GM18505 (cell line): ENCODE results near the gene YWHAG.
"Not testable (repeated sequence)": the region's sequence is repeated elsewhere in the genome, so short reads cannot be mapped to it uniquely, and the experiment has no call there.

Experiments
- ATAC-seq: cut with Tn5 transposase; IDR thresholded peaks from one replicate; pipeline ENCODE4 v1.9.1; 2021; ENCODE audit not compliant: unreplicated experiment
- POLR2A ChIP-seq: IDR thresholded peaks from 4 replicates; pipeline ENCODE4 v1.6.1; 2011; ENCODE audit warnings: borderline replicate concordance; ENCODE audit not compliant: insufficient read depth, insufficient read length; ENCODE audit errors: extremely low read depth

The YWHAG gene

DNA sequence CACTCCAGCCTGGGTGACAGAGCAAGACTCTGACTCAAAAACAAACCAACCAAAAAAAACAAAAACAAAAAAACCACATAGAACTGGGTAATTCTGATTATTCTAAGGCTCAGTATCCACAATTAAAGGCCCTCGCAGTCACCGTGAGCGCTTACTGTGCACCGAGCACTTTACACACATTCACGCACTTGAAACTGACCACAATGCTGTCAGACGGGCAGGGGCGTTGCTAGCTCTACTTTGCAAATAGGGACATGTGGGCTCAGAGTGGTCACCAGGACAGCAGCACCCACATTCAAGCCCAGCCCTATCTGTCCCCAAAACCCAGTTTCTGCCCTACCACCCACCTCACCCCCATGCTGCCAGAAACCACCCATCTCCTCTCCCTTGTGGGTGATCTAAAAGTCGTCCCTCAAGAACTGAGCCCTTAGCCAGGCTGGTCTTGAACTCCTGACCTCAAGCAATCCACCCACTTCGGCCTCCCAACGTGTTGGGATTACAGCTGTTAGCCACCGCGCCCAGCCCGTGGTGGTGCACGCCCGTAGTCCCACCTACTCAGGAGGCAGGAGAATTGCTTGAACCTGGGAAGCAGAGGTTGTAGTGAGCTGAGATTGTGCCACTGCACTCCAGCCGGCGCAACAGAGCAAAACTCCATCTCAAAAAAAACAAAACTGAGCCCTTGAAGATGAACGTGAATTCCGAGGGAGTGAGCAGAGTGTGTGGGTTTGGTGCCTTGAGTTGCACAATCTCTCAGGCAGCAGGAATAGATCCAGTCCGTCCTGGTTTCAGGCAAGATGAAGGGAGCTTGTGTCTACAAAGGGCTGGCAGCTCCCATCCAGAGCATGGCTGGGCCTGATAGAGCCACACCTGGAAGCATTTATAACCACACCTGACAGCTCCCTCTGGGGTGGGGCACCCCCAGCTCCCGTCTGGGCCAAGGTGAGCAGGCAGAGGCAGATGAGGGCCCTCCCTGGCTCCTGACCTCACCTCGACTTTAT, 61.7 kb downstream of the YWHAG start:
- TF ChIP-seq POLR2A, result no peak
- ATAC-seq, result no peak

DNA sequence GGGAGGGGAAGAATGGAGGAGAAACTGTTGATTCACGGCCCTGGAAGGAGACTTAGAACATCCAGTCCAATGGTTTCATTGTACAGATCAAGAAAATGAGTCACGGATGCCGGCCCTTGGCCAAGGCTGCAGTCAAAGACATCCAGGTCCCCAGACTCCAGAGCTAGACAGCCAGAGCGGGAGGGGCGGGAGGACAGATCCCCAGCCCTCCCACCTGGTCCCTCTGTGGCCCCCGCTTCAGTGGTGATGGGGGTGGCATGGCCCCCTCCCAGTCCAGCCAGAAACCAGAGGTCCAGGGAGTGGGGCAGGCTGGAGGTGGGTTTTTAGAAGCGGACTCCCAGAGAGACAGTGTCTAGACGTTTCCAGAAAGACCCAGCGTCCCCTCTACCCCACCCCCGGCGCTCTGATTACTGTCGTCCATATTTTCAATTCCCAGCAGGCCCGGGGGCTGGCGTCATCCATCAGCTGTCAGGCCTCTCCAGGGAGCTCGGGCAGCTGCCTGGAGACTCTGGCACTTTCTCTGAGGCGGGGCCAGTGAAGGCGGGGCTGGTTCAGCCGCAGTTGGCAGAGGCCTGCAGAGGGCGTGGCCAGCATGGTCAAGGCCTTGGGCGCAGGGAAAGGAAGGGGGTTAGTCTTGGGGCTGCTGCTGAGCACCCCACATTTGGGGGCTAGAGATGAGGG, 64.3 kb downstream of the YWHAG start:
- no peak for ATAC-seq
- no peak for TF ChIP-seq POLR2A

DNA sequence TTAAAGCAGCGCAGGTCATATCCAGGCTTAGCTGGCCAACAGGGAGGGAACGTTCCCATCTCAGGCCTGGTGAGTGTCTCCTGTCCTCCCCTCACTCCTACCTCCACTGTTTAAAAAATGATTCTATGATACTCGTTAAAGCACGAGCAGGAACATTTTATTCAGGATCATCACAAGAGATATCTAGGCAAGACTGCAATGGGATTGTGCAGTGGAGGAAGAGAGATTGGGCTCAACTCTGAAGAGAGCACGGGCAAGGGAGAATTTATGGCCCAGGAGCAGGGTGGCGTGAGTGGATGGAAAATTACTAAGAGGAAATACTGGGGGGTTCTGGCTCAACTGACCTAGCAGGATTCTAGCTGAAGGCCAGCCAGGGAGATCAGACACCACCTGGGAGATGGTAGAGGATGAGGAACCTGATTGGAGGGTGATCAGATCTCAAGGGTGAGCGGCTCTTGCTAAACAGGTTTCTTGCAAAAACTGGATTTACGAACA, 65.3 kb downstream of the YWHAG start:
- no peak for ATAC-seq
- TF ChIP-seq POLR2A, result no peak

DNA sequence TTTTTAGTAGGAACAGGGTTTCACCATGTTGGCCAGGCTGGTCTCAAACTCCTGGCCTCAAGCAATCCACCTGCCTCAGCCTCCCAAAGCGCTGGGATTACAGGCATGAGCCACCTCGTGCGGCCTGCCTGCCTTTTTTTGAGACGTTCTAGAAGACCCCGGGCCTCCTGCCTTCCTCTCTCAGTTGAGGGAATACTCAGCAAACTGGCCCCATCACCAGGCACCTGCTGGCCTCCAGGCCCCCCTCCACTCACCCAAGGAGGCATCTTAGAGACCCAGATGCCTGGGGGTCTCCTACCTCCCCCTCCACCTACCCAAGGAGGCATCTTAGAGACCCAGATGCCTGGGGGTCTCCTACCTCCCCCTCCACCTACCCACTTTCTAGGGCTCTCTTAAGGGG, 65.9 kb downstream of the YWHAG start:
- ATAC-seq, result not testable (repeated sequence)

DNA sequence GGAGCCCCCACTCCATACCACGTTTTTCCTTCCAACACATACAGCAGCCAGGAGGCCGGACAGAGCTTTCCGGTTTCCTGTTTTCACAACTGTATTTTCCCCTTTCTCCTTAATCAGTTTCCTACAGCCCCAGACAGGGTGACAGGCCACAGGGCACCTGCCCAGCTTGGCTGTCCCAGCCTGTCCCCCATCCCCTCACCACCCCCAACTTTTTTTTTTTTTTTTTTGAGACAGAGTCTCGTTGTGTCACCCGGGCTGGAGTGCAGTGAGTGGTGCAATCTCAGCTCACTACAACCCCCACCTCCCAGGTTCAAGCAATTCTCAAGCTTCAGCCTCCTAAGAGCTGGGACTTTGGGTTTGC, 66.6 kb downstream of the YWHAG start:
- no peak for TF ChIP-seq POLR2A
- ATAC-seq, result peak; percentile 2

DNA sequence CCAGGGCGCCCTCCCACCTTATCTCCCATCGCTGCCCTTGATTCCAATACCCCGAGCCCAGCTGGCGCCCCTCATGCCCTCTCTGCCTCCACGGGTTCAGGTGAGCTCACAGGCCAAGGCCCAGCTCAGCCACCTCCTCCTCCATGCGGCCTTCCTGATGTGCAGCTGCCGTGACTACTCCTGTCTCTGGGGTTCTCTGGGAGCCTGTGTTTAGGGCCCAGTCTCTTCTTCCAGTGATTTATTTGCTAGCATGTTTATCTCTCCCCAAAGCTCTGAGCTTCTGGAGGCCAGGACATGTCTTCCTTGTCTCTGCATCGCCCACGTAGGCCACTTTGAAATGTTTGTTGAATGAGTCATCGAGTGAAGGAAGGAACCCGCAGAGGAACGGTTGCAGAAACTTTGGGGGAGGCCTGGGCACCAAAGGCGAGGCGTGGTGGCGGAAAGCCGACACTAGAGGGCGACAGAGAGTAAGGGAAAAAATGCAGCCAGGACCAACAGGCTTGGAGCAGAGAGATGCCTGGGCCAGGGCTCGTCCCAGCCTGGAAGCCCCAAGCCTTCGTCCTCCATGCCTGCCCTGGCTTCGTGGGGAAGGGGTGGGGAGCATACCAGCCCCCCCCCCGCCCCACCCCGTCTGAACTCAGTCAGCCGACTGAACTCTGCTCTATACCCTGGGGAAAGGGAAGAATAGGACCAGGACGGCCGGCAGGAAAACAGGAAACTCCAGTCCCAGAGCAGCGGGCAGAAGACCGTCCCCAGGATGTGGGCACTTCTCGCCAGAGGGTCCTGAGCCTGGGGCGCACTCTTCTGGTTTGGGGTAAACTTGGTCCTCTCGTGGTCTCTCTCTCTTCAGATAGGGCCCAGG, 67.2 kb downstream of the YWHAG start:
- peak; percentile 13 for TF ChIP-seq POLR2A
- ATAC-seq, result peak; percentile 81

DNA sequence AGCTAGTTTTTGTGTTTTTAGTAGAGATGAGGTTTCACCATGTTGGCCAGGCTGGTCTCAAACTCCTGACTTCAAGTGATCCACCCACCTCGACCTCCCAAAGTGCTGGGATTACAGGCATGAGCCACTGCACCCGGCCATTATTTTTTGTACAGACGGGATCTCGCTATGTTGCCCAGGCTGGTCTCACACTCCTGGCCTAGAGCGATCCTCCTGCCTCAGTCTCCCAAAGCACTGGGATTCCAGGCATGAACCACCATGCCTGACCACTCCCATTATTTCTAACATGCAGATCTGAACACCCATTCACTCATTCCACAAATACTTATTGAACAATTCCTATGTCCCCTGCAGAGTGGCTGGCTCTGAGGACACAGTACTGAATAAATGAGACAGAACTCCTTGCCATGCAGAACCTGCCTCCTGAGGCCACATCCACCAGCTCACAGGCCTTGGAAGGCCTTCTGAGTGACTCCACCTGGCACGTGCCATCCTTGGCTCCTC, 67.9 kb downstream of the YWHAG start:
- not testable (repeated sequence) for ATAC-seq

DNA sequence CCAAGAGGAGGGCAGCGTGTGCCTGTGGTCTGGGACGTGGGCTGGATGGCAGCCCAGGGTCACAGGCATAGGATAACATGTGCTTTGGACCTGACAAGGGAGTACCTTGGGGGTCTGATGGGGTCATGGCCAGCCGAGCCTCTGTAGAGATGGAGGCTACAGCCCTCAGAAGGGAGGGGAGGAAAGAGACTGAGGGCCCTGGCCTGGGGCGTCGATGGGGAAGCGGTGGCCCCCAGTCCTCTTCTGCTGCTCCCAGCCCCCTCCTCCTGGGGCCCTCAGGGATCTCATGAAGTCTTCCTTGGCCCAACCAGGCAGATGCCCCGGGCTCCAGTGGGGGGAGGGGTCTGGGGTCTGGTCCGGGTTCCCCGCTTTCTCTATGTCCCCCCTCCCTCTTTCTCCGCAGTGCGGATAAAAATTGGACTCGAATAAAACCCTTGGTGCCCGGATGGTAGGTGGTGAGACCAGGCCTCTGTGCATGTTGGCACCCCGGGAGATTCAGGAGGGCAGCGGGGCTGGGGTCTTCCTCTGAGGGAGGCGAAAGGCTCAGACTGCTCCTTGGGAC, 71.9 kb downstream of the YWHAG start:
- ATAC-seq, result no peak

DNA sequence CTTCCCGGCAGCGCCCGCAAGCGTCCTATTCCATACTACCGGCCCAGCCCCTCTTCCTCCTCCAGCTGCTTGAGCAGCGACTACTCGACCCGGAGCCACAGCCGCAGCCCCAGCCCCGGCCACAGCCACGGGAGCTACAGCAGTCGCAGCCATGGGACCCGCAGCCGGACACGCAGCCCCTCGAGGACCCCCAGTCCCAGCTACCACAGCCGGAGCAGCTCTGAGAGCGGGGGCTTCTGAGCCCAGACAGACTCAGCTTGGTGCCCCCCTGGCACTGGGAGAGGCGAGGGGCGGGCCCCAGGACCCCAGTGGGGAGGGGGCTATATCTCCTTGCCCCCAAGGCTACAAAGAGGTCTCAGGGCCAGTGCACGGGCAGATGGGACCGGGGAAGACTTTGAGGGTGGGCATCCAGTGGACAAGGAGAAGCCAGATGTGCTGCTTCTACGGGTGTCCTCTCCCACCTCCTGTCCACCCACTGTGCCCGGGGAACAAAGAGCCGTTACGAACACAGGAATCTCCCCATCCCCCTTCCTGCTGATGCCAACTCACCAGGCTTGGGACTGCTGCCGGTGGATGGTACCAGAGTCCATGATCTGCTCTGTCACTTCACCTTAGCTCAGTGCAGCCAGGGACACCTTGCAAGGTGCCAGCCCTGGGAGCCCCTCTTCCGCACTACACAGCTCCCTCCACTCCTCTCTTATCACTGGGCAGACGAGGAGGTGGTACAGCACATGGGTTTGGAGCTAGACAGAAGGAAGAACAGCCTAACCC, 73.0 kb downstream of the YWHAG start:
- no peak for ATAC-seq
- no peak for TF ChIP-seq POLR2A

More for the DNA sequence above, 71.9 kb downstream of the YWHAG start:
- TF ChIP-seq POLR2A, result no peak

DNA sequence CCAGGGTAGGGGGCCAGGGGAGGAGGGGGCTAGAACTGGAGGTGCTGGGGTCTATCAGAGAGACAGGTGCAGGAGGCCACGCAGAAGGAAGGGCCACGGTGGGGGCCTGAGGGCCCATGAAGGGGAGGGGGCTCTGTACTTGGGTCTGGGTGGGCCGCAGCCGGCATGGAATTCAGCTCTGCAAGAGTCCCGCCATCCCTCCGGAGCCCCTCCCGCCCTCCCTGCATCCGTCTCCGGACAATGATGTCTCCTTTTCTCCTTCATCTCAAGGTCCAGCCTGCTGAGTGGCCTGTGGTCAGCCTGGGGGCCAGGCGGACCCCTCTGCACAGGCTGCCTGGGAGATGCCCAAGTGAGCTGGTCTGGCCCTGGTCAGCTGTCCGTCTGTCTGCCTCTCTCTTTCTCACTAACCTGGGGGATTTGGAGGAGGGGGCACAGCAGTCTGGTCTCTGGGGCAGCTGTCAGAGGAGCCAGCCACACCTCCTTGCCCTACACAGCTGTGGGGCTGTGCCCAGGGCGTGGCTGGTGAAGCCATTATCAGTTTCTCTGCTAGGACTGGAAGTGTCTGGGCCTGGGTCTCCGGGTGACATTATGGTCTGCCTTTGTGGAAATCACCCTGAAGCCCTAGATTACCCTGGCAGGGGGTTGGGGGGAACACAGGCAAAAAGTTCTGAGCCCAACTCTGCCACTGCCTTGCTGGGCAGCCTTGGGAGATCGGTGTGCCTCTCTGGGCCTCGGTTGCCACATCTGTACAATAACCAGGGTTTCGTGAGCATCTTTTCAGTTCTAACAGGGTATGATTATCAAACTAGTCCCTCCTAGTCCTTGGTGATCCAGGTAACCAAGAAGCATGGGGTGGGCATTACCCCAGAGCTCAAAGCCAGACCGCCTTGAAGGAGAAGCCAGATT, 75.3 kb downstream of the YWHAG start:
- TF ChIP-seq POLR2A, result no peak
- no peak for ATAC-seq
